ENCODE results near the gene GABARAP. TPM values are rescaled to one million over a fixed set of nuclear protein-coding genes. Genes with fewer than 3 reads are reported as not detected.

Gene GABARAP
- total and polyA plus RNA-seq, 2 of the 13 experiments (the other 11 are each of a cell fraction or from before 2014, with no cell fraction given) = 161 to 310 TPM

GRCh38 chr17:7221278-7222092, 20.8 kb downstream of the GABARAP start (continued):
- TF ChIP-seq CEBPZ (IDR thresholded peaks at IDR 0.05; ENCODE audit: low read length) = no peak
- TF ChIP-seq HIC2 (CRISPR knock-in tag; IDR thresholded peaks at IDR 0.05; ENCODE audit: low read depth) = 0 out of 2 replicates have a peak, but pooled peaks have one; percentile 37
- TF ChIP-seq SOX13 (IDR thresholded peaks at IDR 0.05) = 0 out of 2 replicates have a peak, but pooled peaks have one; percentile 7
- no peak for TF ChIP-seq SOX13 (CRISPR knock-in tag; conservative IDR thresholded peaks at IDR 0.05 in 1 of 2, IDR thresholded peaks at IDR 0.05 in 1 of 2)
- no peak for TF ChIP-seq IKZF5 (CRISPR knock-in tag; IDR thresholded peaks at IDR 0.05)
- no peak for TF ChIP-seq FOXA1 (IDR thresholded peaks at IDR 0.05)
- no peak for TF ChIP-seq FOXA1 (CRISPR knock-in tag; IDR thresholded peaks at IDR 0.05)
- TF ChIP-seq YEATS2 (CRISPR knock-in tag; IDR thresholded peaks at IDR 0.05; ENCODE audit: borderline replicate concordance) = no peak
- TF ChIP-seq MLX (CRISPR knock-in tag; IDR thresholded peaks at IDR 0.05) = no peak
- no peak for TF ChIP-seq ARNT2 (CRISPR knock-in tag; IDR thresholded peaks at IDR 0.05; ENCODE audit: low read depth)
- TF ChIP-seq ZNF496 (CRISPR knock-in tag; IDR thresholded peaks at IDR 0.05; ENCODE audit: insufficient replicate concordance) = no peak
- TF ChIP-seq IKZF1 (IDR thresholded peaks at IDR 0.05) = no peak
- no peak for TF ChIP-seq SP140L (CRISPR knock-in tag; IDR thresholded peaks at IDR 0.05; ENCODE audit: borderline replicate concordance)
- TF ChIP-seq ZNF616 (CRISPR knock-in tag; IDR thresholded peaks at IDR 0.05; ENCODE audit: low read depth) = no peak
- peak; percentile 90 for TF ChIP-seq AGO1 (IDR thresholded peaks at IDR 0.05; ENCODE audit: low read depth, low read length, poor library complexity, severe bottlenecking)
